ENCODE measurements around the gene DHRSX. TPM values are rescaled to one million over a fixed set of nuclear protein-coding genes. Genes with fewer than 3 reads are reported as not detected.
"Not testable (repeated sequence)": the region's sequence is repeated elsewhere in the genome, so short reads cannot be mapped to it uniquely, and the experiment has no call there.

Gene DHRSX
- total and polyA plus RNA-seq, 9 donors: 12.2 to 25.9 (median 20.4) TPM

DNA sequence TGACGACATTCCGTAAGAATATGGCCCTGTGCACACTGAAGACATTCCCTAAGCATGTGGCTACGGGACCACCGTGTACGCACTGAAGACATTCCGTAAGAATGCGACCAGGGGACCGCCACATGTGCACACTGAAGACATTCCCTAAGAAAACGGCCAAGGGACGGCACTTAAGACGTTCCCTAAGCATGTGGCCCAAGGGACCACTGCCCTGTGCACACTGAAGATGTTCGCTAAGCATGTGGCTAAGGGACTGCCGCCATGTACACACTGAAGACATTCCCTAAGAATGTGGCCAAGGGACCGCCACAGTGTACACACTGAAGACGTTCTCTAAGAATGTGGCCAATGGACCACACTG, 21.4 kb downstream of the DHRSX start:
- Histone ChIP-seq H3K27ac (no peak overlapping the region), H3K4me3 (no peak overlapping the region), H3K4me1 (ENCODE audit: insufficient read depth) (peaks cover 5% of the 10 kb centered on the region), H3K9me3 (no peaks in the 10 kb centered on the region), H3K27me3 (no peaks in the 10 kb centered on the region), H3K36me3 (no peaks in the 10 kb centered on the region)
- DNase-seq: peak in 1 of 5 donors; percentile 5
- TF ChIP-seq POLR2A (IDR thresholded peaks at IDR 0.05): no peak
- TF ChIP-seq EP300 (IDR thresholded peaks at IDR 0.05): no peak
- TF ChIP-seq, protein P1, sequence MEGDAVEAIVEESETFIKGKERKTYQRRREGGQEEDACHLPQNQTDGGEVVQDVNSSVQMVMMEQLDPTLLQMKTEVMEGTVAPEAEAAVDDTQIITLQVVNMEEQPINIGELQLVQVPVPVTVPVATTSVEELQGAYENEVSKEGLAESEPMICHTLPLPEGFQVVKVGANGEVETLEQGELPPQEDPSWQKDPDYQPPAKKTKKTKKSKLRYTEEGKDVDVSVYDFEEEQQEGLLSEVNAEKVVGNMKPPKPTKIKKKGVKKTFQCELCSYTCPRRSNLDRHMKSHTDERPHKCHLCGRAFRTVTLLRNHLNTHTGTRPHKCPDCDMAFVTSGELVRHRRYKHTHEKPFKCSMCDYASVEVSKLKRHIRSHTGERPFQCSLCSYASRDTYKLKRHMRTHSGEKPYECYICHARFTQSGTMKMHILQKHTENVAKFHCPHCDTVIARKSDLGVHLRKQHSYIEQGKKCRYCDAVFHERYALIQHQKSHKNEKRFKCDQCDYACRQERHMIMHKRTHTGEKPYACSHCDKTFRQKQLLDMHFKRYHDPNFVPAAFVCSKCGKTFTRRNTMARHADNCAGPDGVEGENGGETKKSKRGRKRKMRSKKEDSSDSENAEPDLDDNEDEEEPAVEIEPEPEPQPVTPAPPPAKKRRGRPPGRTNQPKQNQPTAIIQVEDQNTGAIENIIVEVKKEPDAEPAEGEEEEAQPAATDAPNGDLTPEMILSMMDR (IDR thresholded peaks at IDR 0.05): no peak
- 96 to 98% (median 97%) methylated on average over 15 of the region's 15 CpGs for WGBS, 3 donors
- intact Hi-C loops (cut with DNase I): no loop called here

DNA sequence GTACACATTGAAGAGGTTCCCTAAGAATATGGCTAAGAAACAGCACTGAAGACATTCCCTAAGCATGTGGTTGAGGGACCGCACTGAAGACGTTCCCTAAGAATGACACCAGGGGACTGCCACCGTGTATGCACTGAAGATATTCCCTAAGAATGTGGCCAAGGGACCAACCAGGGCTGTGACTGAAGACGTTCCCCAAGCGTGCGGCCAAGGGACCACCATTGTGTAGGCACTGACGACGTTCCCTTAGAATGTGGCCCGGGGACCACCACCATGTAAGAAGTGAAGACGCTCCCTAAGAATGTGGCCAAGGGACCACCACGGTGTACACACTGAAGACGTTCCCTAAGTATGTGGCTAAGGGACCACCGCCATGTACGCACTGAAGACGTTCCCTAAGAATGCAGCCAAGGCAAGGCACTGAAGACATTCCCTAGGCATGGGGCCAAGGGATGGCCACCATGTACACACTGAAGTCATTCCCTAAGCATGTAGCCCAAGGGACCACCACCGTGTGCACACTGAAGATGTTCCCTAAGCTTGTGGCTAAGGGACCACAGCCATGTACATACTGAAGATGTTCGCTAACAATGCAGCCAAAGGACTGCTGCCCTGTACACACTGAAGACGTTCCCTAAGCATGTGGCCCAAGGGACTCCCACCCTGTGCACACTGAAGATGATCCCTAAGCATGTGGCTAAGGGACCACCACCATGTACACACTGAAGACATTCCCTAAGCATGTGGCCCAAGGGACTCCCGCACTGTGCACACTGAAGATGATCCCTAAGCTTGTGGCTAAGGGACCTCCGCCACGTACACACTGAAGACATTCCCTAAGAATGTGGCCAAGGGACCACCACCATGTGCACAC, 22.0 kb downstream of the DHRSX start:
- no peaks in the 10 kb centered on the region for H3K36me3 ChIP-seq
- H3K27me3 ChIP-seq: no peaks in the 10 kb centered on the region
- DNase-seq: peak in 1 of 5 donors; percentile 7
- H3K9me3 ChIP-seq: no peaks in the 10 kb centered on the region
- peaks cover 3% of the 10 kb centered on the region for H3K4me1 ChIP-seq (ENCODE audit: insufficient read depth)
- no peak overlapping the region for H3K27ac ChIP-seq
- H3K4me3 ChIP-seq: no peak overlapping the region
- TF ChIP-seq POLR2A (IDR thresholded peaks at IDR 0.05) (no peak), EP300 (IDR thresholded peaks at IDR 0.05) (no peak)
- TF ChIP-seq, protein P1 (IDR thresholded peaks at IDR 0.05): no peak
- intact Hi-C loops (cut with DNase I): no loop called here
- 87 to 92% (median 91%) methylated on average over 21 of the region's 21 CpGs for WGBS, 3 donors

DNA sequence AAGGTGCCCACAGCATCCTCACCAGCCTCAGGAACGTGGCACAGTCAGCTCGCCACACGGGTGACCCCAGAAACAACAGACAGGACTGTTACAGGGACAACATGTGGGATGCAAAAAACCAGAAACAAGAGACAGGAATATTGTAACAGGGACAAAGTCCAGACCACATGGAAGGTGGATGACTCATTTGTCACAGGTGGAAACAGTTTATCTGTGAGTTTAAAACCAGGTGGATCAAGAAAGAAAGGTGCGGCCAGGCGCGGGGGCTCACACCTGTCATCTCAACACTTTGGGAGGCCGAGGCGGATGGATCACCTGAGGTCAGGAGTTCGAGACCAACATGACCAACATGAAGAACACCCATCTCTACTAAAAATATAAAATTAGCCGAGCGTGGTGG, 23.5 kb downstream of the DHRSX start:
- H3K9me3 ChIP-seq; H3K4me1 ChIP-seq (ENCODE audit: insufficient read depth); H3K4me3 ChIP-seq; intact Hi-C loops (cut with DNase I); H3K27ac ChIP-seq; DNase-seq; H3K27me3 ChIP-seq; H3K36me3 ChIP-seq: not testable (repeated sequence)
- 94 to 95% (median 95%) methylated on average over 11 of the region's 11 CpGs for WGBS, 3 donors

DNA sequence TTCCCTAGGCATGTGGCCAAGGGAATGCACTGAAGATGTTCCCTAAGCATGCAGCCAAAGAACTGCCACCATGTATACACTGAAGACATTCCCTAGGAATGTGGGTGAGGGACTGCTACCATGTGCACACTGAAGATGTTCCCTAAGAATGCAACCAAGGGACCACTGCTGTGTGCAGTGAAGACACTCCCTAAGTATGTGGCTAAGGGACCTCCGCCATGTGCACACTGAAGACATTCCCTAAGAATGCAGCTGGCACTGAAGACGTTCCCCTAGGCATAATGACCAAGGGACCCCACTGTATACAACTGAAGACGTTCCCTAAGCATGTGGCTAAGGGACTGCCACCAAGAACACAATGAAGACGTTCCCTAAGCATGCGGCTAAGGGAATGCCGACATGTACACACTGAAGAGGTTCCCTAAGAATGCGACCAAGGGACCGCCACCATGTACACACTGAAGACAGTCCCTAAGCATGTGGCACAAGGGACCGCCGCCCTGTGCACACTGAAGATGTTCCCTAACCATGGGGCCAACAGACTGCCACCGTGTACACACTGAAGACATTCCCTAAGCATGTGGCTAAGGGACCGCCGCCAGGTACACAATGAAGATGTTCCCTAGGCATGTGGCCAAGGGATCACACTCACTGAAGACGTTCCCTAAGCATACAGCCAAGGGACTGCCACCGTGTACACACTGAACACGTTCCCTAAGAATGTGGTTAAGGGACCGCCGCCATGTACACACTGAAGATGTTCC, 25.6 kb downstream of the DHRSX start:
- WGBS, 3 donors: 89 to 90% (median 90%) methylated on average over 18 of the region's 18 CpGs
- Histone ChIP-seq H3K27me3 (no peaks in the 10 kb centered on the region), H3K36me3 (no peaks in the 10 kb centered on the region), H3K27ac (no peak overlapping the region), H3K9me3 (no peaks in the 10 kb centered on the region), H3K4me3 (no peak overlapping the region), H3K4me1 (ENCODE audit: insufficient read depth) (no peaks in the 10 kb centered on the region)
- TF ChIP-seq EP300 (IDR thresholded peaks at IDR 0.05) (no peak), POLR2A (IDR thresholded peaks at IDR 0.05) (no peak)
- TF ChIP-seq, protein P1 (IDR thresholded peaks at IDR 0.05): no peak
- no peak for DNase-seq
- intact Hi-C loops (cut with DNase I): no loop called here
